CD4-positive, alpha-beta T cell treated with Interleukin-10 for 1 hour (primary cell): ENCODE data around the gene HMGXB3.
"Not testable (repeated sequence)": the region's sequence is repeated elsewhere in the genome, so short reads cannot be mapped to it uniquely, and the experiment has no call there.

Source experiments
- DNase-seq: peaks from one replicate; pipeline ENCODE4 v3.0.0-alpha.2; 2020

HMGXB3 gene

GRCh38 chr5:150069672-150070627 lies 69.4 kb downstream of the HMGXB3 start:
- no peak for DNase-seq

GRCh38 chr5:150070821-150071220 lies 70.3 kb downstream of the HMGXB3 start:
- no peak for DNase-seq

DNA sequence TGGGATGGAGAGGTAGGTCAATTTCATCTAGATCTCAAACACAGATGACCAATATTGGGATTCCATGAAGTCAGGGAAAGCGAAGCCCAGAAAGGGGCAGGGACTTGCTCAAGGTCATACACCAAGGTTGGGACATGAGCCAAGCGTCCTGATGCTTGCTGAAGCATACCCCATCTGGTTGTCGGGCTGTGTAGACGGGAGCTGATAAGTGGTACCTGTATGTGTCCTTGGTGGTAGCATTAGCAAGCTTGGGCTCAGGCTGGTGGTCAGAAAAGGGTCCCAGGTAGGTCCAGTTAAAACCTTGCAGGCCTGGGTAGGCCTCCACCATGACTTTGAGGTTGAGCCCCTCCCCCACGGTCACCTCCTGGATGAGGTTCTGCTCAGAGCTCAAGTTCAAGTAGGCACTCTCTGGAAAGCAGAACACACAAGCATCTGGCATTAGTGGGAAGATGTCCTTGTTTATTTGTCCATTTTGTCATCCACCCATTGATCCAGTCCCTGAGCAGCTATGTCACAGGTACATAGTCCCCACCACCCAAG lies 72.6 kb downstream of the HMGXB3 start:
- no peak for DNase-seq

GRCh38 chr5:150073677-150074076 lies 73.1 kb downstream of the HMGXB3 start:
- DNase-seq, result no peak

- no peak for DNase-seq
Observed at GRCh38 chr5:150075233-150075632, 74.7 kb downstream of the HMGXB3 start.

DNA sequence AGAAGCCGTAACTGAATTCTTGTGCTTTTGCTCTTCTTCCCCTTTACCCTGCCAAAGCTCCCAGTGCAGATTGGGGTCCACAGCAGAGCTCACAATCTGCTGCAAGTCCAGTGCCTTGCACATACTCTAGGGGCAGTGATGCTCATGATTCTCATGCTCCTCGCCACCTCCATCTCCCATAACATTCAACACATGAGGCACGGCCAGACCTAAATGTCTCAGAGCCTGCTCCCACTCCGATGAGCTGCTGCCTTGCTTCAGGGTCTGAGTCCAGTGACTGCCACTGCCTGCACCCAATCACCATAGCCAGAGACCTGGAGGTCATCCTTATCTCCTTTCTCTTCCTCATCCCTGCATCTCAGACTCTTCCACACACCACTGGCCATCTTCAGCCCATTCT lies 75.3 kb downstream of the HMGXB3 start:
- DNase-seq, result no peak

GRCh38 chr5:150077060-150077459 lies 76.5 kb downstream of the HMGXB3 start:
- no peak for DNase-seq

GRCh38 chr5:150077996-150078801 lies 77.7 kb downstream of the HMGXB3 start:
- no peak for DNase-seq

DNA sequence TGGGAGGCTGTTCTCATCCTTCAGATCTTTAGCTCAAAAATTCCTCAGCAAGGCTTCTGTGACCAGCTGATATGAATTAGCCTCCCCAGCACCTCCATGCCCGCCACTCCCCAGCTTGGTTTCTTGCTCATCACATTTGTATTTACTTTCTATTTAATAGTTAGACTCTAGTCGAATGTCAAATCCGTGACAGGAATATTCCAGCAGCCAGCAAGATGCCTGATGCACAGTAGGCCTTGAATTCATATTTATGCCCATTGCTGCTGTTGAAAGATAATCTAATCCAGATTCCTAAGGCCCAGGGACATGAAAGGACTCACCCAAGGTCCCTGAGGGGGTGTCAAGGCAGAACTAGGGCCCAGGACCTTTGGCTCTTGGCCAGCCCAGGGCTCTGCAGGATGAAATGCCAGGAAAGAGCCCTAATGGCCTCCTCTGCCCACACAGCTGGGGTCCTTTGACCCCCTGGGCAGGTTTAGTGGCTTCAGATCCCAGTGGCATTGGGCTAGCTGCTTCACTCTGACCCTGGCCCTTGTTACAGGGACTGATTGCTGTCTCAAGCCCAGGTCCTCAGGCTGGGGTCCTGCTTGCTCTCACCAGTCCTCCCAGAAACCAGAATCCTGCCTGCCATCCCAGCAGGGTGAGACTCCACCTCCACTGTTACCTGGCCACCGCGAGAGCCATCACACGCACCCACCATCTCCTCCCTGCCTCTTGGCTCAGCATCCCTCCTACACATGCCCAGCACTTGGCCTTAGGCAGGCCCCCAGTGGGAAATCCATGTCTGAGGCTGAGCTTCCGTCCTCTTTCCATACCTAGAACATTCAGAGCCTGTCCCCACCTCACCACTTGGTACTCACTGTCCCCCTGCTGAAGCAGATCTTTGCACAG lies 78.5 kb downstream of the HMGXB3 start:
- DNase-seq, result no peak

GRCh38 chr5:150079909-150080461 lies 79.4 kb downstream of the HMGXB3 start:
- DNase-seq, result no peak

GRCh38 chr5:150080696-150081435 lies 80.3 kb downstream of the HMGXB3 start:
- no peak for DNase-seq

- peak; percentile 14 for DNase-seq
Observed at GRCh38 chr5:150081541-150082283, 81.2 kb downstream of the HMGXB3 start.

GRCh38 chr5:150082374-150082773 lies 81.8 kb downstream of the HMGXB3 start:
- DNase-seq, result no peak

DNA sequence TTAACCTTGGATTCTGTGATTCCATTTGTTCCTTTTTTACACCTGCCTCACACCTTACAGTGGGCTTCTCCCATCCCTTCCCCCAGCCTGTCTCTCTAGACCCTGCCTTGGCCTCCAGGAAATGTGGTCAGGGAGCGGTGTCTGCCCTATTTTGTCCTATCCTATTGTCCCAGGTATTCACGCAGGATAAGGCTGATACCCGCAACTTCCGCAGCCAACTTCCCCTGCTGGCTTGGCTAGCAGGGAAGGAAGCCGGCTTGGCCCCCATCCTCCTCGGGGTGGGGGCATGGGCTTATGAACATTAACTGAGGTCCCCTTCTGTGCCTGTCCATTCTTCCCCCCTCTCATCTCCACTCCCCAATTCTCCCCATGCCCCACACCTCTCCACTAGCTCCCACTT lies 82.3 kb downstream of the HMGXB3 start:
- no peak for DNase-seq

DNA sequence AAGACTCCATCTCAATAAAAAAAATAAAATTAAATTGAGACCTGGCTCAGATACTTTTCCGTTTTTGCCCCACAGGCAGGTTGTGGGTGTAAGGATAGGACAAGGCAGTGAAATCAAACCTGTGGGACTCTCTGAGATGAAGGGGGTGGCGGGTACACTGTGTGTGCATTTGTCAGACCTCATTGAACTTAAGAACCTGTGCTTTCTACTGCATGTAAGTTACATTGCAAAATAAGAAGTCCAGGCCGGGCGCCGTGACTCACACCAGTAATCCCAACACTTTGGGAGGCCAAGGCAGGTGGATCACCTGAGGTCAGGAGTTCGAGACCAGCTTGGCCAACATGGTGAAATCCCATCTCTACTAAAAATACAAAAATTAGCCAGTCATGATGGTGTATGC lies 84.2 kb downstream of the HMGXB3 start:
- not testable (repeated sequence) for DNase-seq

DNA sequence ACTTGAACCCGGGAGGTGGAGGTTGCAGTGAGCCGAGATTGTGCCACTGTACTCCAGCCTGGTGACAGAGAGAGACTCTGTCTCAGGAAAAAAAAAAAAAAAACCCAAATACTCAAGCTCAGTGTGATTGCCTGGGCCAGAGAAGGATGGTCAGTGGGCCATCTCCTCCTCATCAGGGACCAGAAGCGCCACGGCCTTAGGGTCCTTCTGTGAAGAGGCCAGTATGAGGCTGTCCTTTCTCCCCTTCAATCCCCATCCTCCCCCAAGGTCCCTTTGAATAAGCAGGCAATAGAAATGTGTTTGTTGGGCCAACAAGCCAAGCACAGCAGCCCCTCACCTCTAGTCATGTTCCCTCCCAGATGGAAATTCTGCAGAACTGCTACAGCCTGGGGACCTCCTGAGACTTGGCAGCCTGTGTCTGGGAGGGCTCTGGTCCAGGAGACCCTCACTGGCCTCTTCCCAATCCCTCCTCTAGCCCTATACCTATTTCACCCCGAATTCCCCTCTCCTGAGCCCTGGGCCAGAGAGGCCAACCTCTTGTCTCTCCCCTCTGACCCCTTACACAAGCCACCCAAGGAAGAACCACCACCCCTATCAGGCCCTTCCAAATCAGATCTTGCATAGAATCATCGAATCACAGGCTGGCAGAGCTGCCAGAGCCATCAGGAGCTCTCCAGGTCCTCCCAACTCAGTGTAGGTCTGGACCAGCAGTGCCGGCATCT lies 84.8 kb downstream of the HMGXB3 start:
- DNase-seq, result no peak

GRCh38 chr5:150085950-150086715 lies 85.6 kb downstream of the HMGXB3 start, which contains the start of gene CSF1R:
TSS of gene CSF1R (minus strand) at chr5:150086554. CDS start at chr5:150086427, 127 bp downstream.
- DNase-seq, result no peak

GRCh38 chr5:150092159-150092787 lies 91.7 kb downstream of the HMGXB3 start:
- DNase-seq, result no peak

GRCh38 chr5:150097152-150097551 lies 96.6 kb downstream of the HMGXB3 start:
- DNase-seq, result no peak
